Forelimb muscle (tissue), 1 donor: ENCODE measurements around the gene EPB42. TPM values are rescaled to one million over a fixed set of nuclear protein-coding genes. Genes with fewer than 3 reads are reported as not detected.
"Not testable (repeated sequence)": the region's sequence is repeated elsewhere in the genome, so short reads cannot be mapped to it uniquely, and the experiment has no call there.

Experiments
- DNase-seq: peaks from one replicate; pipeline ENCODE4 v3.0.0-alpha.2; 2013; ENCODE audit warnings: low read depth
- polyA plus RNA-seq: library from polyadenylated mRNA; unstranded; fragments of 120-200 nt; gene quantifications from one replicate; pipeline ENCODE4 v1.2.1, GENCODE V29; 2013; ENCODE audit not compliant: insufficient read length

Gene EPB42
- polyA plus RNA-seq, 1 donor, result 3.0 TPM

GRCh38 chr15:43241100-43241499 lies 20.3 kb upstream of the EPB42 start:
- DNase-seq, result peak; percentile 81

- DNase-seq, result no peak
These were observed 19.1 kb upstream of the EPB42 start for GRCh38 chr15:43239732-43240491.

GRCh38 chr15:43238671-43239131 lies 17.9 kb upstream of the EPB42 start:
- peak; percentile 19 for DNase-seq

- no peak for DNase-seq
These were observed 17.1 kb upstream of the EPB42 start for GRCh38 chr15:43237842-43238470.

GRCh38 chr15:43235536-43235935 lies 14.7 kb upstream of the EPB42 start:
- DNase-seq, result no peak

GRCh38 chr15:43232289-43232874 lies 11.6 kb upstream of the EPB42 start:
- DNase-seq, result no peak

- no peak for DNase-seq
These were observed 9.9 kb upstream of the EPB42 start for GRCh38 chr15:43230640-43231115.

GRCh38 chr15:43229977-43230376 lies 9.2 kb upstream of the EPB42 start:
- no peak for DNase-seq

GRCh38 chr15:43226436-43227305 lies 5.9 kb upstream of the EPB42 start:
- no peak for DNase-seq

GRCh38 chr15:43225950-43226255 lies 5.1 kb upstream of the EPB42 start:
- not testable (repeated sequence) for DNase-seq

- peak; percentile 35 for DNase-seq
These were observed 4.6 kb upstream of the EPB42 start for GRCh38 chr15:43225201-43225949.

GRCh38 chr15:43221422-43221821 lies 604 bp upstream of the EPB42 start:
- no peak for DNase-seq

- DNase-seq, result no peak
These were observed 589 bp downstream of the EPB42 start for GRCh38 chr15:43219929-43220928.

GRCh38 chr15:43218908-43219706 lies 1.7 kb downstream of the EPB42 start:
- no peak for DNase-seq

- DNase-seq, result no peak
These were observed 4.9 kb downstream of the EPB42 start for GRCh38 chr15:43215961-43216360.

GRCh38 chr15:43214592-43215295 lies 6.1 kb downstream of the EPB42 start:
- no peak for DNase-seq

- DNase-seq, result no peak
These were observed 6.6 kb downstream of the EPB42 start for GRCh38 chr15:43214169-43214568.

- DNase-seq, result no peak
These were observed 7.4 kb downstream of the EPB42 start for GRCh38 chr15:43213466-43213865.
